GM23248 (cell line): ENCODE results near the gene TCTN1.
"Not testable (repeated sequence)": the region's sequence is repeated elsewhere in the genome, so short reads cannot be mapped to it uniquely, and the experiment has no call there.

Source experiments
- EZH2 ChIP-seq: fragments of 200-600 bp; sonication (generic); IDR thresholded peaks from 2 replicates; pipeline ENCODE4 v1.6.1; 2018; ENCODE audit warnings: antibody characterized with exemption, mild to moderate bottlenecking; ENCODE audit not compliant: insufficient read depth, poor library complexity, severe bottlenecking
- EZH2phosphoT487 ChIP-seq: fragments of 200-600 bp; sonication (generic); IDR thresholded peaks from 2 replicates; pipeline ENCODE4 v1.6.1; 2018; ENCODE audit warnings: antibody characterized with exemption, moderate library complexity, mild to moderate bottlenecking, low read depth; ENCODE audit not compliant: insufficient read depth

DNA sequence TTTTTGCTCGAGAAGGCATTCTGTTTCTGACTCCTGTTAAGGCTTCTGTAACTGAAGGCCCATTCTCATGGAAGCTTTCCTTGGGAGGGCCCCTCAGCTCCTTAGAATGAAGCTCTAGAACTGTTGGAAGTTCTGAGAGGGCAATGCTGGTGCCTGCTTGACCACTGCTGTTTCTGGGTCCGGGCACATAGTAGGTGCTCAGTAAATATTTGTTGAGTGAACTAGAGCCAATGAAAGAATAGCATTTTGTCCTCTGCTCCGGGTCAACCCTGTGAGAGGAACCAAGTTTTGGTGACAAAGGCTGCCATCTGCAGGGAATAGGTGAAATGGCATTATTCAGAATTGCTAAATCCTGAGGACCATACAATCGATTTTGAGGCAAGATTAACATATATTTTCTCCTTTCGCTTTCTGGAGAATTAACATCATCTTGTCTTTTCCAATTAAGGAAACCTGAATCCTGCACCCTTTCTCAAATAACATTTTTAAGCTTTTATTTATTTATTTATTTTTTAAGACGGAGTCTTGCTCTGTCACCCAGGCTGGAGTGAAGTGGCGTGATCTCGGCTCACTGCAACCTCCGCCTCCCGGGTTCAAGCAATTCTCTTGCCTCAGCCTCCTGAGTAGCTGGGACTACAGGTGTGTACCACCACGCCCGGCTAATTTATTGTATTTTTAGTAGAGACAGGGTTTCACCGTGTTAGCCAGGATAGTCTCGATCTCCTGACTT lies 11.7 kb upstream of the TCTN1 start:
- not testable (repeated sequence) for TF ChIP-seq EZH2, EZH2phosphoT487
